Fibroblast of lung (primary cell): ENCODE results near the gene HCFC1.

Experiments
- EZH2 ChIP-seq: IDR thresholded peaks from 2 replicates; pipeline ENCODE4 v1.5.1; 2012; ENCODE audit warnings: low read length, control low read depth, mild to moderate bottlenecking; ENCODE audit errors: missing control alignments
- TF ChIP-seq, protein P1 (sequence below), 2 donors: IDR thresholded peaks in 1 of 2; conservative IDR thresholded peaks in 1 of 2; 1 replicate in 1 of 2; 2 replicates in 1 of 2; pipeline ENCODE4 v1.5.1; 2011 to 2012; ENCODE audit warnings: low read length in 2 of 2, control low read depth in 1 of 2, inconsistent platforms in 1 of 2, low read depth in 1 of 2, mild to moderate bottlenecking in 1 of 2

- TF ChIP-seq, protein P1, sequence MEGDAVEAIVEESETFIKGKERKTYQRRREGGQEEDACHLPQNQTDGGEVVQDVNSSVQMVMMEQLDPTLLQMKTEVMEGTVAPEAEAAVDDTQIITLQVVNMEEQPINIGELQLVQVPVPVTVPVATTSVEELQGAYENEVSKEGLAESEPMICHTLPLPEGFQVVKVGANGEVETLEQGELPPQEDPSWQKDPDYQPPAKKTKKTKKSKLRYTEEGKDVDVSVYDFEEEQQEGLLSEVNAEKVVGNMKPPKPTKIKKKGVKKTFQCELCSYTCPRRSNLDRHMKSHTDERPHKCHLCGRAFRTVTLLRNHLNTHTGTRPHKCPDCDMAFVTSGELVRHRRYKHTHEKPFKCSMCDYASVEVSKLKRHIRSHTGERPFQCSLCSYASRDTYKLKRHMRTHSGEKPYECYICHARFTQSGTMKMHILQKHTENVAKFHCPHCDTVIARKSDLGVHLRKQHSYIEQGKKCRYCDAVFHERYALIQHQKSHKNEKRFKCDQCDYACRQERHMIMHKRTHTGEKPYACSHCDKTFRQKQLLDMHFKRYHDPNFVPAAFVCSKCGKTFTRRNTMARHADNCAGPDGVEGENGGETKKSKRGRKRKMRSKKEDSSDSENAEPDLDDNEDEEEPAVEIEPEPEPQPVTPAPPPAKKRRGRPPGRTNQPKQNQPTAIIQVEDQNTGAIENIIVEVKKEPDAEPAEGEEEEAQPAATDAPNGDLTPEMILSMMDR (conservative IDR thresholded peaks at IDR 0.05 in 1 of 2, IDR thresholded peaks at IDR 0.05 in 1 of 2; ENCODE audit: low read depth in 1 of 2, low read length in 2 of 2), result no peak
- TF ChIP-seq EZH2, result no peak
These were observed 19.1 kb downstream of the HCFC1 start for GRCh38 chrX:153952373-153953026.
